ENCODE data around the gene VPS37B. TPM values are rescaled to one million over a fixed set of nuclear protein-coding genes. Genes with fewer than 3 reads are reported as not detected.
A peak's percentile ranks its signal among the peaks of the same experiment; 100 is the strongest.

VPS37B gene
- total and polyA plus RNA-seq, 2 experiments from 2014 or later: 23.5 to 35.3 TPM

DNA sequence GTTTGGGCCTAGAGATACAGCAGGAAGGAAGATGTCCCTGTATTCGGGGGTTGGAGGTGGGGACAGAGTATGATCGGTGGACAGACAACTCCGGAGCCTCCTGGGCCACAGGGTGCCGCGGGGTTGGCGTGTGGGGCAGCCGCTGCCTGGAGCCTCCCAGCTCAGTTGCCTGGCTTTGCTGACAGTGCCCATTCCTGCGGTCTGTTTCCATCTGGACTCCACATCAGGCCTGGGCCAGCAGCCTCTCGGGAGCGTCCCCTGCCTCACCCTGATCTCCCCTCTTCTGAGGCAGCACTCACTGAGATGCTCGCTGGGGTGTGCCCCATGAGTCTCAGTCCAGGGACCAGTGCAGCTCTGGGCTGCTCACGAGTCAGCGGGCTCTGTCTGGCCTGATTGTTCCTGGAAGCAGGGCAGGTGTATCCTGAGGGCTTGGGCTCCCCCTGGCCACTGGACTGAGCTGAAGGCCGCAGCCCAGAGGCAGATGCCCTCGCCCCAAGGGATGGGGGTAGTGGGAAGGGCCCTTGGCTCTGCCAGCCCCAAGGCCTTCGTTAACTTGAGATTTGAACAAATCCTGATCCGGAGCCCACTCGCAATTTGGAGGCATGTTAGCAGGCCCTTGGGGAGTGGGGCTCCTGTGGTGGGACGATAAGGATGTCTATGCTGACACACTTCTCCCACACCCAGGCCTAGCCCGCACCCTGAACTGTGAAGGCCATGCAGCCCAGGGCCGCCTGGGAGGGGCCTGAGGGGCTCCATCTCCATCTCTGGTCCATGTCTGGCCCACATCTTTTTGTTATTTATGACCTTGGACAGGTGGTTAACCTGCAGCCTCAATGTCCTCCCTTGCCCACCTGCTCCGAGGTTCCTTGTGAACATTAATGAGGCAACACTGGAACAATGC lies 53.2 kb downstream of the VPS37B start:
- H3K79me2 ChIP-seq: peaks cover 83% of the 10 kb centered on the region
- H3K27me3 ChIP-seq: no peaks in the 10 kb centered on the region
- WGBS (ENCODE audit: low lambda C conversion rate, missing lambda C conversion rate): 84% methylated on average over 22 of the region's 22 CpGs
- no peak overlapping the region for H3K4me3 ChIP-seq
- TF ChIP-seq, protein P1, sequence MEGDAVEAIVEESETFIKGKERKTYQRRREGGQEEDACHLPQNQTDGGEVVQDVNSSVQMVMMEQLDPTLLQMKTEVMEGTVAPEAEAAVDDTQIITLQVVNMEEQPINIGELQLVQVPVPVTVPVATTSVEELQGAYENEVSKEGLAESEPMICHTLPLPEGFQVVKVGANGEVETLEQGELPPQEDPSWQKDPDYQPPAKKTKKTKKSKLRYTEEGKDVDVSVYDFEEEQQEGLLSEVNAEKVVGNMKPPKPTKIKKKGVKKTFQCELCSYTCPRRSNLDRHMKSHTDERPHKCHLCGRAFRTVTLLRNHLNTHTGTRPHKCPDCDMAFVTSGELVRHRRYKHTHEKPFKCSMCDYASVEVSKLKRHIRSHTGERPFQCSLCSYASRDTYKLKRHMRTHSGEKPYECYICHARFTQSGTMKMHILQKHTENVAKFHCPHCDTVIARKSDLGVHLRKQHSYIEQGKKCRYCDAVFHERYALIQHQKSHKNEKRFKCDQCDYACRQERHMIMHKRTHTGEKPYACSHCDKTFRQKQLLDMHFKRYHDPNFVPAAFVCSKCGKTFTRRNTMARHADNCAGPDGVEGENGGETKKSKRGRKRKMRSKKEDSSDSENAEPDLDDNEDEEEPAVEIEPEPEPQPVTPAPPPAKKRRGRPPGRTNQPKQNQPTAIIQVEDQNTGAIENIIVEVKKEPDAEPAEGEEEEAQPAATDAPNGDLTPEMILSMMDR (IDR thresholded peaks at IDR 0.05; ENCODE audit: poor library complexity): no peak
- TF ChIP-seq EZH2 (IDR thresholded peaks at IDR 0.05; ENCODE audit: borderline replicate concordance) (no peak), EZH2phosphoT487 (IDR thresholded peaks at IDR 0.05; ENCODE audit: low read depth, severe bottlenecking, unreplicated experiment) (no peak)
- peak overlapping the region; percentile 44 for H3K4me2 ChIP-seq
- peak; percentile 5 for DNase-seq (ENCODE audit: low spot score)
- H3K36me3 ChIP-seq (replicated peaks; ENCODE audit: insufficient read depth, low read depth): no peaks in the 10 kb centered on the region
- H3K27ac ChIP-seq: no peak overlapping the region
- H3K9me2 ChIP-seq (replicated peaks; ENCODE audit: insufficient read depth): no peaks in the 10 kb centered on the region
- no peaks in the 10 kb centered on the region for H3K9me3 ChIP-seq (ENCODE audit: low read depth)
- peaks cover 20% of the 10 kb centered on the region for H4K20me1 ChIP-seq (ENCODE audit: insufficient read depth, poor library complexity, severe bottlenecking)
- no peak overlapping the region for H2AFZ ChIP-seq
- H3K4me1 ChIP-seq (ENCODE audit: insufficient read depth): peaks cover 12% of the 10 kb centered on the region

DNA sequence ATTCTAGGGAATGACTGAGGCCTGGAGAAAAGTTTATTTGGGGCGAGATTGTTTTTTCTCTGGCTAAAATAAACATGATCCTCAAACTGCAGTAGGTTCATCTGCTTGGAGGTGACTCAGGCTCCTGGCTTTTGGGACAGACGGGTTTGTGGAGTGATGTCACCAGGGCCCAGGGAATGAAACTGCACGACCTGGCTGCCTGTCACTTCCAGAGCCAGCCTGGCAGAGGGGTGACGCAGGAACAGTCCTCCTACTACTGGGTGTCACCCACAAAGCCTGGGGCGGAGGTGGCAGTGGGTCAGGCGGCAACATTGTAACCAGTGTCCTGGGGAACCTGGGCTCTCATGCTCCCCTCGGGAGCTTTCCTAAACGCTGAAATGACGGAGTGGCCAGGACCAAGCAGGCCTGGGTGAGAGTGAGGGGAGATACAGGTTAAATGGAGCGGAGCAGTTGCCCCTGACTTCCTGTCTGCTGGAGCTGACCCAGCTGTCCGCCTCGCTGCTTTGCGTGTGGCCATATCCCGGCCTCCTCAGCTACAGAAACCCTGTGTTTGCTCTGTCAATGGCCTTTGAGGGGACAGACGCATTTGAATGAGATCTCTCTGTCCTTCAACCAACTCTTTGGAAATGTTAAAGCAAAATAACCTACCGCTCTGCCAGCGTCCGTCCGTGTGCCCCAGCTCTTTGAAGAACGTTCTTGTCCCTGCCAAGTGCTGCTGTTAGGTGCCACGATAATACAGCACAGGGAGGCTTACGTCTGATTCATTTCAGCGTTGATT lies 54.2 kb downstream of the VPS37B start:
- Histone ChIP-seq H2AFZ (no peak overlapping the region), H3K27me3 (no peaks in the 10 kb centered on the region), H3K9me2 (replicated peaks; ENCODE audit: insufficient read depth) (no peaks in the 10 kb centered on the region), H3K79me2 (peaks cover 88% of the 10 kb centered on the region), H3K9me3 (ENCODE audit: low read depth) (no peaks in the 10 kb centered on the region), H3K36me3 (replicated peaks; ENCODE audit: insufficient read depth, low read depth) (no peaks in the 10 kb centered on the region), H3K4me1 (ENCODE audit: insufficient read depth) (peaks cover 12% of the 10 kb centered on the region), H3K27ac (peak overlapping the region; percentile 15), H3K4me3 (no peak overlapping the region), H3K4me2 (no peak overlapping the region), H4K20me1 (ENCODE audit: insufficient read depth, poor library complexity, severe bottlenecking) (peaks cover 20% of the 10 kb centered on the region)
- DNase-seq (ENCODE audit: low spot score): peak; percentile 26
- TF ChIP-seq, protein P1 (IDR thresholded peaks at IDR 0.05; ENCODE audit: poor library complexity): no peak
- TF ChIP-seq EZH2phosphoT487 (IDR thresholded peaks at IDR 0.05; ENCODE audit: low read depth, severe bottlenecking, unreplicated experiment) (no peak), EZH2 (IDR thresholded peaks at IDR 0.05; ENCODE audit: borderline replicate concordance) (no peak)
- 66% methylated on average over 23 of the region's 23 CpGs for WGBS (ENCODE audit: low lambda C conversion rate, missing lambda C conversion rate)

DNA sequence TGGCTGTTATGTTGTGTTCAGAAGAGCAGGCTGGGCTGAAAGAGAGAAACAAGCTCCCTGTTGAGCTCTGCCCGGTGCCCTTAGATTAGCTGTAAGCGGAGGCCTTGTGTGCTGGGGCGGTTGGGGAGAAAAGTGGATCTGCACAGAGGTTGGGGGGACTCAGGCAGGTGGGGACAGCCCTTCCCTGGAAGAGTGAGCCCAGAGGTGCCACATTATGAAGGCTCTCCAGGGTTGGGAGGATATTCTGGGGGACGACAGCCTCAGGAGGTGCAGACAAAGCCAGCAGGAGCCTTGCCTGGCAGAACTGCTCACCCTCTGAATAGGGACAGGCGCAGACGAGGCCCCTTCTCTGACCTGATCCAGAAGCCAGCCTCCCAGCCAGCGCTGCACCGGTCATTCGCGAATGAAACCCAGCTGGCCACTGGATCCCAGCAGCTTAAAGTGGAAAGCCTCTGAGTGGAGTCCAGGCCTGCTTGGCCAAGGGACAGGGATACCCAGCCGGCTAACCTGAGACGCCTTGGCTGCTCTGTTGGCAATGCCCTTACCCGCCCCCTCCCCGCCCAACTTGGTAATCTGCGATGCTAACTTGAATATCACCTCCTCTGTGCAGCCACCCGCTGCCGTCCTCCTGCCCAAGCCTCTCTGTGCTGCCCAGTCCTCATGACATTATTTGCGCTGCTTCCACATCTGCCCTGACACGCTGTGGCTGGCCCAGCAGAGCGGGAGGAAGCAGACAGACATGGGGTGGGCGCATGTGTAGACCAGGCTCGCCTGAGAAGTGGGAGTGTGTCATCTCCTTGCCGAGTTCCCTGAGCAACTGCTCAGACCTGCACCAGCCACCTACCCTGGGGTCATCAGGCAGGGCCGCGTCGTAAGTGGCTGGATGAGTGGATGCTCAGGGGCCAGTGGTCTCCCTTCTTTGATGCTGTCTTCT lies 55.1 kb downstream of the VPS37B start:
- no peak overlapping the region for H3K27ac ChIP-seq
- no peak overlapping the region for H2AFZ ChIP-seq
- peaks cover 12% of the 10 kb centered on the region for H3K4me1 ChIP-seq (ENCODE audit: insufficient read depth)
- no peaks in the 10 kb centered on the region for H3K9me3 ChIP-seq (ENCODE audit: low read depth)
- H3K4me2 ChIP-seq: no peak overlapping the region
- no peak for TF ChIP-seq EZH2phosphoT487 (IDR thresholded peaks at IDR 0.05; ENCODE audit: low read depth, severe bottlenecking, unreplicated experiment)
- TF ChIP-seq, protein P1 (IDR thresholded peaks at IDR 0.05; ENCODE audit: poor library complexity): no peak
- no peak for TF ChIP-seq EZH2 (IDR thresholded peaks at IDR 0.05; ENCODE audit: borderline replicate concordance)
- peaks cover 20% of the 10 kb centered on the region for H4K20me1 ChIP-seq (ENCODE audit: insufficient read depth, poor library complexity, severe bottlenecking)
- DNase-seq (ENCODE audit: low spot score): no peak
- no peaks in the 10 kb centered on the region for H3K36me3 ChIP-seq (replicated peaks; ENCODE audit: insufficient read depth, low read depth)
- no peak overlapping the region for H3K4me3 ChIP-seq
- peaks cover 79% of the 10 kb centered on the region for H3K79me2 ChIP-seq
- H3K27me3 ChIP-seq: no peaks in the 10 kb centered on the region
- no peaks in the 10 kb centered on the region for H3K9me2 ChIP-seq (replicated peaks; ENCODE audit: insufficient read depth)
- WGBS (ENCODE audit: low lambda C conversion rate, missing lambda C conversion rate): 91% methylated on average over 26 of the region's 26 CpGs

All from hepatocyte (in vitro differentiated cells).